Measurements from ENCODE around the gene ZNF202.

Gene ZNF202

GRCh38 chr11:123684601-123685000 lies 56.9 kb downstream of the ZNF202 start:
- FAIRE-seq (no peak), DNase-seq (ENCODE audit: low spot score) (no peak)

- no peak for FAIRE-seq
These were observed 57.9 kb downstream of the ZNF202 start for GRCh38 chr11:123683428-123684170.

GRCh38 chr11:123682696-123683410 lies 58.6 kb downstream of the ZNF202 start:
- FAIRE-seq (no peak), DNase-seq (ENCODE audit: low spot score) (no peak)

More at GRCh38 chr11:123683428-123684170, 57.9 kb downstream of the ZNF202 start:
- DNase-seq (ENCODE audit: low spot score), result no peak

- no peak for DNase-seq (ENCODE audit: low spot score)
- no peak for FAIRE-seq
These were observed 60.4 kb downstream of the ZNF202 start for GRCh38 chr11:123681030-123681429.

GRCh38 chr11:123678246-123678645 lies 63.2 kb downstream of the ZNF202 start:
- DNase-seq (ENCODE audit: low spot score), result no peak
- FAIRE-seq, result no peak

GRCh38 chr11:123677510-123677909 lies 64.0 kb downstream of the ZNF202 start:
- no peak for FAIRE-seq

GRCh38 chr11:123674297-123674696 lies 67.2 kb downstream of the ZNF202 start:
- FAIRE-seq (no peak), DNase-seq (ENCODE audit: low spot score) (no peak)

More at GRCh38 chr11:123677510-123677909, 64.0 kb downstream of the ZNF202 start:
- no peak for DNase-seq (ENCODE audit: low spot score)

All from RCC 7860 (cell line).